Sigmoid colon (tissue), 7 donors: Measurements from ENCODE around the gene ZNF865. TPM values are rescaled to one million over a fixed set of nuclear protein-coding genes. Genes with fewer than 3 reads are reported as not detected.

Source experiments
- DNase-seq: peaks from one replicate; pipeline ENCODE4 v3.0.0-alpha.2; 2019
- H3K27ac ChIP-seq, 4 donors: fragments of 200-600 bp; sonication (generic); one replicate each; pipeline ENCODE4 v1.5.1; 2016 to 2019; ENCODE audit warnings: mild to moderate bottlenecking in 1 of 4
- H3K27me3 ChIP-seq, 3 donors: fragments of 200-600 bp; sonication (generic); one replicate each; pipeline ENCODE4 v1.5.1; 2019; ENCODE audit warnings: mild to moderate bottlenecking in 1 of 3
- H3K36me3 ChIP-seq, 4 donors: fragments of 200-600 bp; sonication (generic); one replicate each; pipeline ENCODE4 v1.5.1; 2016 to 2019
- H3K4me1 ChIP-seq, 4 donors: fragments of 200-600 bp; sonication (generic); one replicate each; pipeline ENCODE4 v1.5.1; 2017 to 2019
- H3K4me3 ChIP-seq, 4 donors: fragments of 200-600 bp; sonication (generic); one replicate each; pipeline ENCODE4 v1.5.1; 2017 to 2019; ENCODE audit warnings: mild to moderate bottlenecking in 2 of 4, moderate library complexity in 1 of 4
- H3K9me3 ChIP-seq, 4 donors: fragments of 200-600 bp in 3 of 4; sonication (generic) in 3 of 4; one replicate each; pipeline versions ENCODE4 v1.5.1 to v1.6.1; 2013 to 2019
- EP300 ChIP-seq, 4 donors: sonication (generic); formaldehyde crosslinking; IDR thresholded peaks; one replicate each; pipeline ENCODE4 v1.6.1; 2017; ENCODE audit warnings: antibody characterized with exemption in 4 of 4
- POLR2A ChIP-seq, 2 donors: fragments of 450-650 bp; IDR thresholded peaks; one replicate each; pipeline ENCODE4 v1.6.1; 2016; ENCODE audit warnings: antibody characterized with exemption in 2 of 2, mild to moderate bottlenecking in 2 of 2, moderate library complexity in 2 of 2
- POLR2AphosphoS5 ChIP-seq, 4 donors: sonication (generic); formaldehyde crosslinking; IDR thresholded peaks; one replicate each; pipeline ENCODE4 v1.6.1; 2017; ENCODE audit warnings: antibody characterized with exemption in 4 of 4
- WGBS, 2 donors: extraction: QIAGEN DNeasy Blood & Tissue Kit; methylation state at CpG; one replicate each; pipeline ENCODE4 v1.1.7; 2013; 5-methylcytosine and 5-hydroxymethylcytosine counted together
- intact Hi-C: fragments of 100-400 bp; cut with DNase I; formaldehyde crosslinking; loops from one replicate; pipeline ENCODE4 v1.15.1; 2023
- polyA plus RNA-seq, 3 donors: library from polyadenylated mRNA; stranded (reverse); fragments of 200-250 nt; gene quantifications; one replicate each; pipeline ENCODE4 v1.2.3, GENCODE V29; 2013
- total RNA-seq, 4 donors: library from RNA; depleted of rRNA; stranded (reverse); fragments of >200 nt; gene quantifications; one replicate each; pipeline ENCODE4 v1.1.0, GENCODE V29; 2016
- TF ChIP-seq, protein P1 (sequence below), 4 experiments: fragments of 450-650 bp in 3 of 4; fragments of 200-600 bp in 1 of 4; IDR thresholded peaks; one replicate each; pipeline ENCODE4 v1.5.1; 2016 to 2019; ENCODE audit warnings: antibody characterized with exemption in 4 of 4, mild to moderate bottlenecking in 3 of 4, moderate library complexity in 2 of 4
- donor health status: healthy with polysubstance abuse.
- donor health status: Bipolar disorder and iron deficiency.
- donor health status: healthy.

Gene ZNF865
- total and polyA plus RNA-seq, 7 donors = 2.3 to 9.3 (median 3.0) TPM

DNA sequence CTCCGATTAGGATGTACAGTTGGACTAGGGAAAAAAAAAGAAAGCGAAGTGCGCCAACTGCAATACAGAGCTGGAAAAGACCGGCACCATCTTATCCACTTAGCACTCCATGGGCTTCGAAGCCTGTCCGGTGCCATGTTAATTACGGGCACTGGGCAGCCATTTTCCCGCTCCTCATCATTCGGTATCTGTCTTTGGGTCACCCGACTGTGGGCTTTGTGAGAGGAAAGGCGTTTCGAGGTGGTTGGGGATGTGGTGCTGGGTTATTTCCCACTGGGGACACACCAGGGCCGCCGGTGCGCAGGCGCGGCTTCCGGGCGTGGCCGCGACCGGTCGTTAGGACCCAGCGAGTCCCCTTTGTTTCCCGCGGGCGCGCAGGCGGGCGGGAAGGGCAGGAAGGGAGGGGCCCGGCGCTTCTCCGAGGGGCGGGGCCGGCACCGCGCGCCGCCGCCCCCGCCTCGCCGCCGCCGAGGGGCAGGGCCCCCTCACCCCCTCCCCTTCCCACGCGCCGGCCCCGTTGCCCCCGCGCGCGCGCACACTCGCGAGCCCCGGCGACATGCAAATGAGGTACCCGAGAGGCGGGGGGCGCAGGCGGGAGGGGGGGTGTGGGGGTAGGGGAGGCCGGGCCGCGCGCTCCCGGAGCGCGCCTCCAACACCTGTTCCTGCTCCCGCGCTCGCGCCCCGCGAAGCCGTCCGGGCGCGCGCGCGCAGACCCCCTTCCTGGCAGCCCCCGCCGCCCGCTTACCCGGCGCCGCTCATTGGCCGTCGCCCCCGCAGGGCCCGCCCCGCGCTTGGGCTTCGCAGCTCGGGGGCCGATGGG, 5.4 kb upstream of the ZNF865 start, which contains the start of gene ZNF524:
Gene ZNF524 (plus strand): TSS at position 447 of the 820 bp plus-strand sequence. CDS start 1,825 bp downstream, outside the sequence.
- Histone ChIP-seq H3K27ac (peak within 1 kb of the TSS; percentile 93 to 98 (median 98)), H3K4me1 (peaks cover 0 to 25% (median 20%) of the 10 kb centered on the region in 4 donors), H3K4me3 (peak within 1 kb of the TSS; percentile 69 to 86 (median 83)), H3K36me3 (peaks cover 0 to 26% (median 4%) of the 10 kb centered on the region in 4 donors), H3K9me3 (no peaks in the 10 kb centered on the region), H3K27me3 (no peaks in the 10 kb centered on the region)
- DNase-seq = peak; percentile 93
- 0 to 1% methylated on average over 97 of the region's 97 CpGs for WGBS, 2 donors
- TF ChIP-seq POLR2AphosphoS5 (IDR thresholded peaks at IDR 0.05) = peak in 2 of 4 donors; percentile 12 to 33
- TF ChIP-seq, protein P1, sequence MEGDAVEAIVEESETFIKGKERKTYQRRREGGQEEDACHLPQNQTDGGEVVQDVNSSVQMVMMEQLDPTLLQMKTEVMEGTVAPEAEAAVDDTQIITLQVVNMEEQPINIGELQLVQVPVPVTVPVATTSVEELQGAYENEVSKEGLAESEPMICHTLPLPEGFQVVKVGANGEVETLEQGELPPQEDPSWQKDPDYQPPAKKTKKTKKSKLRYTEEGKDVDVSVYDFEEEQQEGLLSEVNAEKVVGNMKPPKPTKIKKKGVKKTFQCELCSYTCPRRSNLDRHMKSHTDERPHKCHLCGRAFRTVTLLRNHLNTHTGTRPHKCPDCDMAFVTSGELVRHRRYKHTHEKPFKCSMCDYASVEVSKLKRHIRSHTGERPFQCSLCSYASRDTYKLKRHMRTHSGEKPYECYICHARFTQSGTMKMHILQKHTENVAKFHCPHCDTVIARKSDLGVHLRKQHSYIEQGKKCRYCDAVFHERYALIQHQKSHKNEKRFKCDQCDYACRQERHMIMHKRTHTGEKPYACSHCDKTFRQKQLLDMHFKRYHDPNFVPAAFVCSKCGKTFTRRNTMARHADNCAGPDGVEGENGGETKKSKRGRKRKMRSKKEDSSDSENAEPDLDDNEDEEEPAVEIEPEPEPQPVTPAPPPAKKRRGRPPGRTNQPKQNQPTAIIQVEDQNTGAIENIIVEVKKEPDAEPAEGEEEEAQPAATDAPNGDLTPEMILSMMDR (IDR thresholded peaks at IDR 0.05) = no peak
- intact Hi-C loops = loop anchor here (1.0 kb wide), 1 partner anchor 54 kb away; no protein-coding TSS in a partner anchor

DNA sequence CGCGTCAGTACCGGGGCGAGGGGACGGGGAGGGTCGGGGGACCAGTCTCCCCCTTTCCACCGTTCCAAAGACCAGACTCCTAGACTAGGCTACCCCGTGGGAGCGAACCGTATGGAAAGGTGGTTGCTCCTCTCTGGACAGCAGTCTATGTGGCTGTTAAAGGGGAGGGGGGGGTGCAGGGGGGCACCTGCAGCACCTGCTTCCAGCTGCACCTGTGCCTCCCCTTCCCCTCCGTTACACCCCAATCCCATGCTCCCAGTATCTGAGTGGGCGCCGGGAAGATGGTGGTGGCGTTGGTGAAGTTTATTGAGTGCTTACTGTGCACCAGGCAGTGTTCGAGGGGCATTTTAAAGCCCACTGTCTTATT, 4.8 kb upstream of the ZNF865 start:
- peaks cover 0 to 27% (median 20%) of the 10 kb centered on the region in 4 donors for H3K4me1 ChIP-seq
- no peaks in the 10 kb centered on the region for H3K9me3 ChIP-seq
- TF ChIP-seq, protein P1 (IDR thresholded peaks at IDR 0.05) = no peak
- TF ChIP-seq EP300 (IDR thresholded peaks at IDR 0.05) (no peak), POLR2AphosphoS5 (IDR thresholded peaks at IDR 0.05) (no peak), POLR2A (IDR thresholded peaks at IDR 0.05) (no peak)
- no peak for DNase-seq
- peak overlapping the region; percentile 93 to 98 (median 98) for H3K27ac ChIP-seq
- intact Hi-C loops = no loop called here
- 3 to 5% methylated on average over 15 of the region's 15 CpGs for WGBS, 2 donors
- H3K4me3 ChIP-seq = peak overlapping the region; percentile 69 to 86 (median 83)
- H3K36me3 ChIP-seq = peaks cover 0 to 20% (median 4%) of the 10 kb centered on the region in 4 donors
- H3K27me3 ChIP-seq = no peaks in the 10 kb centered on the region

DNA sequence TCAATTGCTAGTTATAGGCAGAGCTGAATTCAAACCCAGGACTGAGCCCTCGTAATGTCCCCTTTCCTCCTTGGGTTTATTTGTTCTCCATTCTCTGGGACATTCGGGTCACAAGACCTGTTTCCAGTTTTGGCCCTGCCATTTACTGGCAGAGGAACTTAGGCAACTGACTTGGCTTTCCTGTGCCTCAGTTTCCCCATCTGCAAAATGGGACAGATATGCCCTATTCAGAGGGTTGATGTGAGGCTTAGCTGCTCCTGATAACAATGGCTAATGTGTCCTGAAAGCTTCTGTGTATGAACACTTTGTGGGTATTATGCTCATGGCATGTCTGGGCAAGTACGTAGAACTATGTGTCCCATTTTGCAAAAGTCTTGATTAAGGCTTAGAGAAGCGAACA, 4.4 kb upstream of the ZNF865 start:
- 61 to 84% methylated on average over 4 of the region's 4 CpGs for WGBS, 2 donors
- peak overlapping the region; percentile 69 to 86 (median 83) for H3K4me3 ChIP-seq
- no peaks in the 10 kb centered on the region for H3K27me3 ChIP-seq
- H3K27ac ChIP-seq = peak overlapping the region; percentile 93 to 98 (median 98)
- intact Hi-C loops = no loop called here
- no peak for DNase-seq
- H3K36me3 ChIP-seq = peaks cover 0 to 17% (median 4%) of the 10 kb centered on the region in 4 donors
- H3K4me1 ChIP-seq = peaks cover 0 to 31% (median 22%) of the 10 kb centered on the region in 4 donors
- H3K9me3 ChIP-seq = no peaks in the 10 kb centered on the region
- TF ChIP-seq EP300 (IDR thresholded peaks at IDR 0.05) (no peak), POLR2A (IDR thresholded peaks at IDR 0.05) (no peak), POLR2AphosphoS5 (IDR thresholded peaks at IDR 0.05) (no peak)
- TF ChIP-seq, protein P1 (IDR thresholded peaks at IDR 0.05) = no peak

DNA sequence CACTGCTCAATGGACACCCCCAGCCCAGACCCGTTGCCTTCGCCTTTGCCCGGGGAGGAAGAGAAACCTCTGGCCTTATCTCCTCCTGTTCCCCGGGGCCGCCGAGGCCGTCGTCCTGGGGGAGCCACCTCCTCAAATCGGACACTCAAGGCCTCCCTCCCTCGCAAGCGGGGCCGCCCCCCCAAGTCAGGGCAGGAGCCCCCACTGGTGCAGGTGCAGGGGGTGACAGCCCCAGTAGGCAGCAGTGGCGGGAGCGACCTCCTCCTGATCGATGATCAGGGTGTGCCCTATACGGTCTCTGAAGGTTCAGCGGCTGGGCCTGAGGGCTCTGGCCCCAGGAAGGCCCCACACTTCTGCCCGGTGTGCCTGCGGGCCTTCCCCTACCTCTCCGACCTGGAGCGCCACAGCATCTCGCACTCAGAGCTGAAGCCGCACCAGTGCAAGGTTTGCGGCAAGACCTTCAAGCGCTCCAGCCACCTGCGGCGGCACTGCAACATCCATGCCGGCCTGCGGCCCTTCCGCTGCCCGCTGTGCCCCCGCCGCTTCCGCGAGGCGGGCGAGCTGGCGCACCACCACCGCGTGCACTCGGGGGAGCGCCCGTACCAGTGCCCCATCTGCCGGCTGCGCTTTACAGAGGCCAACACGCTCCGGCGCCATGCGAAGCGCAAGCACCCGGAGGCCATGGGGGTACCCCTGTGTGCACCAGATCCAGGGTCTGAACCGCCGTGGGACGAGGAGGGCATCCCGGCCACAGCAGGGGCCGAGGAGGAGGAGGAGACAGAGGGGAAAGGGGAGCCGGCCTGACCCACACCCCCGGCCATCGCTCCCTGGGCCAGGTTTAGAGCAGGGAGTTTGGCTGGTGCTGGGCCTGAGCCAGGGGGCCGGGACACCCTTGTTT, 3.1 kb upstream of the ZNF865 start:
- DNase-seq = no peak
- peak overlapping the region in 1 of 4 donors; percentile 98 for H3K27ac ChIP-seq
- intact Hi-C loops = no loop called here

More for the DNA sequence above, 3.1 kb upstream of the ZNF865 start:
- H3K9me3 ChIP-seq = no peaks in the 10 kb centered on the region
- H3K4me3 ChIP-seq = no peak overlapping the region
- 96% methylated on average over 60 of the region's 60 CpGs for whole genome bisulfite sequencing, 2 donors
- no peak for TF ChIP-seq POLR2A (IDR thresholded peaks at IDR 0.05)
- TF ChIP-seq, protein P1 (IDR thresholded peaks at IDR 0.05) = no peak
- TF ChIP-seq EP300 (IDR thresholded peaks at IDR 0.05) = no peak
- no peak for TF ChIP-seq POLR2AphosphoS5 (IDR thresholded peaks at IDR 0.05)
- H3K27me3 ChIP-seq = no peaks in the 10 kb centered on the region
- H3K36me3 ChIP-seq = peaks cover 0 to 4% (median 2%) of the 10 kb centered on the region in 4 donors
- H3K4me1 ChIP-seq = peaks cover 0 to 44% (median 33%) of the 10 kb centered on the region in 4 donors
